Measurements from ENCODE around the gene NDST1. TPM values are rescaled to one million over a fixed set of nuclear protein-coding genes. Genes with fewer than 3 reads are reported as not detected.

Gene NDST1
- total and polyA plus RNA-seq, 2 experiments from 2014 or later, result 39.1 to 129 TPM

- Histone ChIP-seq H3K9me3 (ENCODE audit: low read depth) (no peaks in the 10 kb centered on the region), H3K79me2 (ENCODE audit: insufficient read depth) (peaks cover 100% of the 10 kb centered on the region), H3K4me2 (ENCODE audit: unreplicated experiment) (no peak overlapping the region), H3K27me3 (replicated peaks; ENCODE audit: insufficient read depth) (no peaks in the 10 kb centered on the region), H3K27ac (no peak overlapping the region), H3K9me2 (ENCODE audit: insufficient read depth) (no peaks in the 10 kb centered on the region), H3K4me3 (no peak overlapping the region), H2AFZ (no peak overlapping the region), H4K20me1 (ENCODE audit: insufficient read depth) (no peaks in the 10 kb centered on the region), H3K36me3 (ENCODE audit: low read depth) (peaks cover 62% of the 10 kb centered on the region), H3K4me1 (ENCODE audit: insufficient read depth) (peaks cover 14% of the 10 kb centered on the region), H3F3A (ENCODE audit: insufficient read depth) (peaks cover 30% of the 10 kb centered on the region), H3K9ac (no peak overlapping the region)
- 53 to 61% methylated on average over 5 of the region's 5 CpGs for whole genome bisulfite sequencing, 2 experiments (ENCODE audit: low coverage in 1 of 2, low lambda C conversion rate in 2 of 2, missing lambda C conversion rate in 2 of 2)
- in situ Hi-C loops (cut with MboI), result no loop called here
- TF ChIP-seq EZH2 (IDR thresholded peaks at IDR 0.05; ENCODE audit: insufficient read depth, poor library complexity, severe bottlenecking) (no peak), EZH2phosphoT487 (IDR thresholded peaks at IDR 0.05; ENCODE audit: insufficient read depth, low read depth) (no peak)
- DNase-seq, result no peak
Observed at GRCh38 chr5:150532996-150533395, 25.1 kb downstream of the NDST1 start.

- 90 to 94% methylated on average over 9 of the region's 9 CpGs for WGBS, 2 experiments (ENCODE audit: low coverage in 1 of 2, low lambda C conversion rate in 2 of 2, missing lambda C conversion rate in 2 of 2)
- Histone ChIP-seq H3K4me1 (ENCODE audit: insufficient read depth) (peaks cover 18% of the 10 kb centered on the region), H3K27ac (no peak overlapping the region), H3K27me3 (replicated peaks; ENCODE audit: insufficient read depth) (no peaks in the 10 kb centered on the region), H3K9me2 (ENCODE audit: insufficient read depth) (no peaks in the 10 kb centered on the region), H3K4me3 (no peak overlapping the region), H3K4me2 (ENCODE audit: unreplicated experiment) (no peak overlapping the region), H3K36me3 (ENCODE audit: low read depth) (peaks cover 67% of the 10 kb centered on the region), H3K9ac (no peak overlapping the region), H4K20me1 (ENCODE audit: insufficient read depth) (0 out of 2 replicates have a peak, but pooled peaks cover 2% of the 10 kb centered on the region), H3F3A (ENCODE audit: insufficient read depth) (peaks cover 41% of the 10 kb centered on the region), H3K79me2 (ENCODE audit: insufficient read depth) (peaks cover 98% of the 10 kb centered on the region), H3K9me3 (ENCODE audit: low read depth) (no peaks in the 10 kb centered on the region), H2AFZ (no peak overlapping the region)
- TF ChIP-seq EZH2phosphoT487 (IDR thresholded peaks at IDR 0.05; ENCODE audit: insufficient read depth, low read depth) (no peak), EZH2 (IDR thresholded peaks at IDR 0.05; ENCODE audit: insufficient read depth, poor library complexity, severe bottlenecking) (no peak)
- DNase-seq, result no peak
- in situ Hi-C loops (cut with MboI), result no loop called here
Observed at GRCh38 chr5:150534811-150535210, 26.9 kb downstream of the NDST1 start.

- Histone ChIP-seq H3K4me2 (ENCODE audit: unreplicated experiment) (no peak overlapping the region), H3K4me3 (no peak overlapping the region), H3K36me3 (ENCODE audit: low read depth) (peaks cover 75% of the 10 kb centered on the region), H3K9me3 (ENCODE audit: low read depth) (no peaks in the 10 kb centered on the region), H3K9me2 (ENCODE audit: insufficient read depth) (no peaks in the 10 kb centered on the region), H3K27ac (no peak overlapping the region), H3K4me1 (ENCODE audit: insufficient read depth) (peaks cover 25% of the 10 kb centered on the region), H3F3A (ENCODE audit: insufficient read depth) (peaks cover 49% of the 10 kb centered on the region), H3K9ac (no peak overlapping the region), H3K27me3 (replicated peaks; ENCODE audit: insufficient read depth) (no peaks in the 10 kb centered on the region), H2AFZ (no peak overlapping the region), H3K79me2 (ENCODE audit: insufficient read depth) (peaks cover 98% of the 10 kb centered on the region), H4K20me1 (ENCODE audit: insufficient read depth) (0 out of 2 replicates have a peak, but pooled peaks cover 2% of the 10 kb centered on the region)
- TF ChIP-seq EZH2 (IDR thresholded peaks at IDR 0.05; ENCODE audit: insufficient read depth, poor library complexity, severe bottlenecking) (no peak), EZH2phosphoT487 (IDR thresholded peaks at IDR 0.05; ENCODE audit: insufficient read depth, low read depth) (no peak)
- 82 to 88% methylated on average over 13 to 14 of the region's 14 CpGs for WGBS, 2 experiments (ENCODE audit: low coverage in 1 of 2, low lambda C conversion rate in 2 of 2, missing lambda C conversion rate in 2 of 2)
- in situ Hi-C loops (cut with MboI), result no loop called here
- no peak for DNase-seq
Observed at GRCh38 chr5:150535611-150536010, 27.7 kb downstream of the NDST1 start.

GRCh38 chr5:150538007-150538917 is 30.3 kb downstream of the NDST1 start:
- peak overlapping the region; percentile 50 for H3K4me2 ChIP-seq (ENCODE audit: unreplicated experiment)
- no peaks in the 10 kb centered on the region for H3K27me3 ChIP-seq (replicated peaks; ENCODE audit: insufficient read depth)
- no peak overlapping the region for H3K9ac ChIP-seq
- H4K20me1 ChIP-seq (ENCODE audit: insufficient read depth), result 0 out of 2 replicates have a peak, but pooled peaks cover 2% of the 10 kb centered on the region
- no peaks in the 10 kb centered on the region for H3K9me3 ChIP-seq (ENCODE audit: low read depth)
- in situ Hi-C loops (cut with MboI), result no loop called here
- TF ChIP-seq EZH2 (IDR thresholded peaks at IDR 0.05; ENCODE audit: insufficient read depth, poor library complexity, severe bottlenecking) (no peak), EZH2phosphoT487 (IDR thresholded peaks at IDR 0.05; ENCODE audit: insufficient read depth, low read depth) (no peak)
- H3K9me2 ChIP-seq (ENCODE audit: insufficient read depth), result no peaks in the 10 kb centered on the region
- H3K4me1 ChIP-seq (ENCODE audit: insufficient read depth), result peaks cover 41% of the 10 kb centered on the region
- WGBS, 2 experiments (ENCODE audit: low coverage in 1 of 2, low lambda C conversion rate in 2 of 2, missing lambda C conversion rate in 2 of 2), result 80 to 82% methylated on average over 8 of the region's 8 CpGs
- peaks cover 72% of the 10 kb centered on the region for H3K36me3 ChIP-seq (ENCODE audit: low read depth)
- peak; percentile 91 for DNase-seq
- no peak overlapping the region for H2AFZ ChIP-seq
- peaks cover 83% of the 10 kb centered on the region for H3K79me2 ChIP-seq (ENCODE audit: insufficient read depth)
- H3K4me3 ChIP-seq, result no peak overlapping the region
- peak overlapping the region; percentile 80 for H3K27ac ChIP-seq
- peaks cover 57% of the 10 kb centered on the region for H3F3A ChIP-seq (ENCODE audit: insufficient read depth)

All from GM23248 (cell line).